OCI-LY1 (cell line): ENCODE measurements around the gene CMTM8.

Experiments used
- H2AFZ ChIP-seq: fragments of 200-600 bp; sonication (generic), shearing (Covaris generic); 2 replicates; pipeline ENCODE4 v1.6.0; 2014; ENCODE audit warnings: antibody characterized with exemption, mild to moderate bottlenecking, low read length
- H3F3A ChIP-seq: fragments of 200-600 bp; sonication (generic), shearing (Covaris generic); 2 replicates; pipeline ENCODE4 v1.6.0; 2014; ENCODE audit warnings: mild to moderate bottlenecking, antibody characterized with exemption, low read length, moderate library complexity; ENCODE audit not compliant: insufficient read depth
- H3K27ac ChIP-seq: fragments of 200-600 bp; sonication (generic); 2 replicates; pipeline ENCODE4 v1.5.1; 2014; ENCODE audit warnings: low read length, mixed run types, mild to moderate bottlenecking, low read depth; ENCODE audit not compliant: poor library complexity, severe bottlenecking
- H3K27me3 ChIP-seq: fragments of 200-600 bp; sonication (generic); 2 replicates; pipeline ENCODE4 v1.6.0; 2014; ENCODE audit warnings: antibody characterized with exemption, mild to moderate bottlenecking, low read length, moderate library complexity; ENCODE audit not compliant: insufficient read depth
- H3K36me3 ChIP-seq: fragments of 200-600 bp; sonication (generic); 2 replicates; pipeline ENCODE4 v1.6.1; 2014; ENCODE audit warnings: mild to moderate bottlenecking, antibody characterized with exemption, low read length, moderate library complexity, mixed read lengths; ENCODE audit not compliant: insufficient read depth
- H3K4me1 ChIP-seq: fragments of 200-600 bp; sonication (generic); 2 replicates; pipeline ENCODE4 v1.5.1; 2014; ENCODE audit warnings: mild to moderate bottlenecking, low read length, moderate library complexity; ENCODE audit not compliant: insufficient read depth, severe bottlenecking
- H3K4me2 ChIP-seq: fragments of 200-600 bp; sonication (generic), shearing (Covaris generic); 2 replicates; pipeline ENCODE4 v1.6.1; 2014; ENCODE audit warnings: low read length
- H3K4me3 ChIP-seq: fragments of 200-600 bp; sonication (generic); 2 replicates; pipeline ENCODE4 v1.5.1; 2014; ENCODE audit warnings: low read length, low read depth, mild to moderate bottlenecking, mixed read lengths; ENCODE audit not compliant: poor library complexity, severe bottlenecking
- H3K79me2 ChIP-seq: fragments of 200-600 bp; shearing (Covaris generic); 2 replicates; pipeline ENCODE4 v1.6.1; 2016; ENCODE audit warnings: mixed run types, low read length, mixed read lengths; ENCODE audit not compliant: insufficient read depth
- H3K9ac ChIP-seq: fragments of 200-600 bp; sonication (generic), shearing (Covaris generic); 2 replicates; pipeline ENCODE4 v1.6.1; 2014; ENCODE audit warnings: mild to moderate bottlenecking, low read length, mixed read lengths
- H3K9me2 ChIP-seq: fragments of 200-600 bp; sonication (generic), shearing (Covaris generic); 2 replicates; pipeline ENCODE4 v1.6.1; 2014; ENCODE audit warnings: low read depth, mild to moderate bottlenecking, low read length, mixed read lengths
- H3K9me3 ChIP-seq: fragments of 200-600 bp; shearing (Covaris generic); 2 replicates; pipeline ENCODE4 v1.6.1; 2014; ENCODE audit warnings: low read length, mixed read lengths
- H4K20me1 ChIP-seq: fragments of 200-600 bp; sonication (generic), shearing (Covaris generic); 2 replicates; pipeline ENCODE4 v1.6.0; 2016; ENCODE audit warnings: mild to moderate bottlenecking, low read length; ENCODE audit not compliant: insufficient read depth
- EZH2 ChIP-seq: fragments of 200-600 bp; sonication (generic), shearing (Covaris generic); IDR thresholded peaks from 2 replicates; pipeline ENCODE4 v1.8.0; 2017; ENCODE audit warnings: borderline replicate concordance, mixed run types, mild to moderate bottlenecking, antibody characterized with exemption, low read length, moderate library complexity, mixed read lengths
- TF ChIP-seq, protein P1 (sequence below): fragments of 200-600 bp; sonication (generic), shearing (Covaris generic); IDR thresholded peaks from 2 replicates; pipeline ENCODE4 v1.5.1; 2017; ENCODE audit warnings: mild to moderate bottlenecking, antibody characterized with exemption, low read length, moderate library complexity, mixed read lengths

CMTM8 gene

DNA sequence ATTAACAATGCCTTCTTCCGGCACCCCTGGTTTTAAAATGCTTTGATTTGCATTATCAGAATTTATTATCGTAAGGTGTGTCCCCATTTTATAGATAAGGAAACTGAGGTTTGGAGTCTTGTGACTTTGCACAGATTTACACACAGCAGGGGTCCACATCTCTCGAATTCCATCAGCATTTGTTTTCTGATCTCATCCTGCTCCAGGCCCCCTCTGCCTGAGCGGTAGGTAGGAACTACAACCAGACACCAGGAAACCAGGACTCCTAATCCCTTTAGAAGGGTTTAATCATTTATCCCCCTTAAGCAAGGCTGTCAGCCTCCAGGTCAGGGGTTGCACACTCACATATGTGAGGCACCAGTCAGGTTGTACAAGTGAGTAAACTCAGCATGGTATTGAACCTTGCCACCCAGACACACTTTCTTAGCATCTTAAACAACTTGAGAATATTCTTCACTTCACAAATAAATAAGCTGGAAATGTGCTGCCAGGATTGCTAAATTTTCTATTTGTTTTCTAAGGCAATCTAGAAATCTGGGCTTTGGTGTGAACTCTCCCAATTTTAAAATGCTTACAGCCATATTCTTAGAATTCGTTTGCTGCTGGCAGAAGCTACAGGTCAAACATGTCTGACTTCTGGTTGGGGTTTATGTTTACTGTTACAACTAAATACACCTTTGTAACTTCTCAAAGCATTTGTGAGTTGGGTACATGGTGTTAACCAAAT, 121.4 kb downstream of the CMTM8 start:
- TF ChIP-seq, protein P1, sequence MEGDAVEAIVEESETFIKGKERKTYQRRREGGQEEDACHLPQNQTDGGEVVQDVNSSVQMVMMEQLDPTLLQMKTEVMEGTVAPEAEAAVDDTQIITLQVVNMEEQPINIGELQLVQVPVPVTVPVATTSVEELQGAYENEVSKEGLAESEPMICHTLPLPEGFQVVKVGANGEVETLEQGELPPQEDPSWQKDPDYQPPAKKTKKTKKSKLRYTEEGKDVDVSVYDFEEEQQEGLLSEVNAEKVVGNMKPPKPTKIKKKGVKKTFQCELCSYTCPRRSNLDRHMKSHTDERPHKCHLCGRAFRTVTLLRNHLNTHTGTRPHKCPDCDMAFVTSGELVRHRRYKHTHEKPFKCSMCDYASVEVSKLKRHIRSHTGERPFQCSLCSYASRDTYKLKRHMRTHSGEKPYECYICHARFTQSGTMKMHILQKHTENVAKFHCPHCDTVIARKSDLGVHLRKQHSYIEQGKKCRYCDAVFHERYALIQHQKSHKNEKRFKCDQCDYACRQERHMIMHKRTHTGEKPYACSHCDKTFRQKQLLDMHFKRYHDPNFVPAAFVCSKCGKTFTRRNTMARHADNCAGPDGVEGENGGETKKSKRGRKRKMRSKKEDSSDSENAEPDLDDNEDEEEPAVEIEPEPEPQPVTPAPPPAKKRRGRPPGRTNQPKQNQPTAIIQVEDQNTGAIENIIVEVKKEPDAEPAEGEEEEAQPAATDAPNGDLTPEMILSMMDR: no peak
- TF ChIP-seq EZH2: no peak
- H3K4me2 ChIP-seq: no peak overlapping the region
- no peak overlapping the region for H3K4me3 ChIP-seq
- no peak overlapping the region for H3K27ac ChIP-seq
- no peaks in the 10 kb centered on the region for H3F3A ChIP-seq
- no peaks in the 10 kb centered on the region for H3K9me2 ChIP-seq
- H3K27me3 ChIP-seq: no peaks in the 10 kb centered on the region
- peaks cover 15% of the 10 kb centered on the region for H3K4me1 ChIP-seq
- no peaks in the 10 kb centered on the region for H3K36me3 ChIP-seq
- no peaks in the 10 kb centered on the region for H3K79me2 ChIP-seq
- no peaks in the 10 kb centered on the region for H4K20me1 ChIP-seq
- H2AFZ ChIP-seq: no peak overlapping the region
- H3K9me3 ChIP-seq: no peaks in the 10 kb centered on the region
- H3K9ac ChIP-seq: no peak overlapping the region

- Histone ChIP-seq H3K4me2 (no peak overlapping the region), H3F3A (no peaks in the 10 kb centered on the region), H3K27ac (no peak overlapping the region), H3K27me3 (no peaks in the 10 kb centered on the region), H3K9me3 (no peaks in the 10 kb centered on the region), H3K9ac (no peak overlapping the region), H3K4me3 (no peak overlapping the region), H3K4me1 (peaks cover 20% of the 10 kb centered on the region), H3K79me2 (no peaks in the 10 kb centered on the region), H3K9me2 (no peaks in the 10 kb centered on the region), H4K20me1 (no peaks in the 10 kb centered on the region), H2AFZ (no peak overlapping the region), H3K36me3 (no peaks in the 10 kb centered on the region)
- TF ChIP-seq EZH2: no peak
- TF ChIP-seq, protein P1: no peak
Measured at GRCh38 chr3:32360493-32360827, 122.0 kb downstream of the CMTM8 start.

DNA sequence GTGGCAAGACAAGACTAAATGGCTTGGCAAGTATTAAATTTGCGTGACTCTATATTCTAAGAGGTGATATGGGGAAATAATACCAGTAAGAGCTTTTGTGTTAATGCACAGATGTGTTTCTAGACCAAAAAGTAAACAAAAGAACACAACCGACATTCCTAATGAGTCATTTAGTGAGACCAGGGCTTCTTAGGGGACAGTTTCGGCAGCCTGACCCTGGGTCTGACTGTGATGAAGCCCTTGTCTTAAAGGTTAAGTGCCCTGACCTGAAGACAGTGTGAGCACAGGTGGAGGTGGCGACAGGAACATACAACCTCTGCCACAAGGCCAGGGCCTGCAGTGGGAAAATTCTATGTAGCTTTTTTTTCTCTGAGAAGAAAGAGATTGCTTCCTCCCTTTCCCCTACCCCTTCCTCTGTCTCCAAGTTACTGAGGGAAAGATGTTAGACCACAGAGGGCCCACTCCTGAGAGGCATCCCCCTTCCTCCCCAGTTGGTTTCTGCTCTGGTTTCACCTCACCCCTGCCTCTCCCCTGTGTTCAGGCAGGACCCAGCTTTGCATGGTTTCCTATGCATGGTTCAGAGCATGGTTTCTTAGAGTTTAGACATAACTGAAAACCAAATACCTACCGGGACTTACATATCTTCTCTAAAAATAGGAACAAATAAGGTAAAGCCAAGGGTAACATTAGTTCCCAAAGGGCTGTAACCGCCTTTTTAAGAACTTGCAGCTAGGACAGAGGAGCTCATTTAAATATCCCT, 128.3 kb downstream of the CMTM8 start:
- Histone ChIP-seq H3K79me2 (no peaks in the 10 kb centered on the region), H3K9me2 (no peaks in the 10 kb centered on the region), H3F3A (no peaks in the 10 kb centered on the region), H3K9me3 (no peaks in the 10 kb centered on the region), H3K27ac (peak overlapping the region; percentile 88), H3K4me2 (peak overlapping the region; percentile 70), H3K36me3 (no peaks in the 10 kb centered on the region), H3K27me3 (no peaks in the 10 kb centered on the region), H3K4me1 (peaks cover 68% of the 10 kb centered on the region), H3K4me3 (peak overlapping the region; percentile 56), H2AFZ (no peak overlapping the region), H4K20me1 (no peaks in the 10 kb centered on the region), H3K9ac (peak overlapping the region; percentile 71)
- no peak for TF ChIP-seq EZH2
- TF ChIP-seq, protein P1: no peak
